ENCODE results near the gene SYNPO2.

DNA sequence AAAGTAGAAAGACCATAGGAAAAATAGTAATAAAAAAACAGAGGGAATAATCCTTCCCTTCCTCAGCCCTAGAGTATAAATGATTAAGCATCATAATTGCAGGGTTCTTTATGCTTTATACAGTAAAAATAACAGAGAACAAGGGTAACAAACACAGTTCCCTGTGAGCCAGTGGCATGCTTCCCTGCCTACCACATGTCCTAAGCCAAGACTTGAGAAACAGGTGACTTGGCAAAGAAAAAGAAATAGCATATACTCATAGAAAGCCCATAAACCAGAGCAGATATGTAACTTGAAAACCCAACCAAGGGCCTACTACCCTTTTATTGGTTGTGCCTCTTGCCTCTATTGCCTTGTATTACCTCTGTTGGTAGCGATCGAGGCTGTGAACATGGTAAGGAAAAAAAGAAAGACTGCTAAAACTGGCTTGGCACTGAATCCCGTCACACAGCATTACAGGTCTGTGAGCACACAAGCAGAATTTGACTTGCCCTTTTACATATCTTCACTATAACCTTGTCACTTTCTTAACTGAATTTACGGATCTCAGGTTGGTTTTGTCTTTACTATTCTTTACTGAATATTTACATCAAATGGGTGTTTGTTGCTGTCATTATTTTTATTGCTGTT lies 216.1 kb downstream of the SYNPO2 start:
- TF ChIP-seq, protein P1, sequence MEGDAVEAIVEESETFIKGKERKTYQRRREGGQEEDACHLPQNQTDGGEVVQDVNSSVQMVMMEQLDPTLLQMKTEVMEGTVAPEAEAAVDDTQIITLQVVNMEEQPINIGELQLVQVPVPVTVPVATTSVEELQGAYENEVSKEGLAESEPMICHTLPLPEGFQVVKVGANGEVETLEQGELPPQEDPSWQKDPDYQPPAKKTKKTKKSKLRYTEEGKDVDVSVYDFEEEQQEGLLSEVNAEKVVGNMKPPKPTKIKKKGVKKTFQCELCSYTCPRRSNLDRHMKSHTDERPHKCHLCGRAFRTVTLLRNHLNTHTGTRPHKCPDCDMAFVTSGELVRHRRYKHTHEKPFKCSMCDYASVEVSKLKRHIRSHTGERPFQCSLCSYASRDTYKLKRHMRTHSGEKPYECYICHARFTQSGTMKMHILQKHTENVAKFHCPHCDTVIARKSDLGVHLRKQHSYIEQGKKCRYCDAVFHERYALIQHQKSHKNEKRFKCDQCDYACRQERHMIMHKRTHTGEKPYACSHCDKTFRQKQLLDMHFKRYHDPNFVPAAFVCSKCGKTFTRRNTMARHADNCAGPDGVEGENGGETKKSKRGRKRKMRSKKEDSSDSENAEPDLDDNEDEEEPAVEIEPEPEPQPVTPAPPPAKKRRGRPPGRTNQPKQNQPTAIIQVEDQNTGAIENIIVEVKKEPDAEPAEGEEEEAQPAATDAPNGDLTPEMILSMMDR (IDR thresholded peaks at IDR 0.05 in 4 of 5, conservative IDR thresholded peaks at IDR 0.05 in 1 of 5), result no peak
- no peak for TF ChIP-seq POLR2A (IDR thresholded peaks at IDR 0.05)

All from gastrocnemius medialis (tissue), 4 donors.